Hepatocyte (in vitro differentiated cells): ENCODE measurements around the gene CTRB2.

Experiments
- CTCF ChIP-seq: fragments of 200-600 bp; sonication (generic); IDR thresholded peaks from 2 replicates; pipeline ENCODE4 v1.5.1; 2016; ENCODE audit warnings: antibody characterized with exemption, mild to moderate bottlenecking; ENCODE audit not compliant: poor library complexity
- EZH2 ChIP-seq: fragments of 200-600 bp; sonication (generic); IDR thresholded peaks from 2 replicates; pipeline ENCODE4 v1.6.1; 2016; ENCODE audit warnings: antibody characterized with exemption, mild to moderate bottlenecking, borderline replicate concordance
- EZH2phosphoT487 ChIP-seq: fragments of 200-600 bp; sonication (generic); IDR thresholded peaks from one replicate; pipeline ENCODE4 v1.6.1; 2018; ENCODE audit warnings: antibody characterized with exemption, mild to moderate bottlenecking, low read depth, moderate library complexity; ENCODE audit not compliant: unreplicated experiment, severe bottlenecking

DNA sequence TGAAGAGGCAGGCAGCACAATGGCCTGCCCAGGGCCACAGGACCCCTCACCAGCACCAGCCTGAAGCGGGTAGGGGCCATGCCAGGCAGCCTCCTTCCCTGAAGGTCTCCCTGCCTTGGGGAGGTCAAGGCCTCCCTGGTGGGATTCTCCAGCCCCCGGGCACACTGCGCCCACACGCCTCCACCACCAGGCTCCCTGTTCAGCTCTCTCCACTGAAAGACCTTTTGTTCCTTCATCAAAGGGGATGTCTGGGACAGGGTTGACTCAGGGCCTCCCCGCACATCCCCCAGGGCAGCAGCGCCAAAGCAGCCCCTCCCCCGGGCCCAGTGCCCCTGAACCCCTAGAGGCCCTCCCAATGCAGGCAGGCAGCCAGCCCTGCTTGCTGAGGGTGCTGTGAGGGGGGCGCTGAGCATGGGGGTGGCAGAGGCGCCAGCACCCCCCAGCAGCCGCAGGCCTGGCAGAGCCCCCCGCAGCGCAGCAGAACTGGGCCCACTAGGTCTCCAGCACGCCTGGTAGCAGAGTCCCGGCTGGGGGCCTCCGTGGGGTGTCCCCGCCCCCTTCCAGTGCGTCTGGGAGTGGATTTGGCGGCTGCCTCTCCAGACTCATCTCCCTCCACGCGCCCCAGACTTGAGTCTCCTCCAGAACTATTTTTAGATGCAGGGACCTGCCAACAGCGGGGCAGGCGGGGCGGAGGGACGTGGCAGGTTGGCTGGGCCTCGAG lies 31.3 kb upstream of the CTRB2 start:
- TF ChIP-seq CTCF, result no peak
- no peak for TF ChIP-seq EZH2phosphoT487
- TF ChIP-seq EZH2, result no peak
